ENCODE data around the gene BRCA2. TPM values are rescaled to one million over a fixed set of nuclear protein-coding genes. Genes with fewer than 3 reads are reported as not detected.
A peak's percentile ranks its signal among the peaks of the same experiment; 100 is the strongest.

The BRCA2 gene
- total and polyA plus RNA-seq, 9 of the 15 experiments (the other 6 are each of a cell fraction or from before 2014, with no cell fraction given): 4.1 to 17.3 (median 5.8) TPM

GRCh38 chr13:32315238-32316027 is at the start of gene BRCA2, which contains the start of gene ZAR1L (continued):
- TF ChIP-seq, protein P1, sequence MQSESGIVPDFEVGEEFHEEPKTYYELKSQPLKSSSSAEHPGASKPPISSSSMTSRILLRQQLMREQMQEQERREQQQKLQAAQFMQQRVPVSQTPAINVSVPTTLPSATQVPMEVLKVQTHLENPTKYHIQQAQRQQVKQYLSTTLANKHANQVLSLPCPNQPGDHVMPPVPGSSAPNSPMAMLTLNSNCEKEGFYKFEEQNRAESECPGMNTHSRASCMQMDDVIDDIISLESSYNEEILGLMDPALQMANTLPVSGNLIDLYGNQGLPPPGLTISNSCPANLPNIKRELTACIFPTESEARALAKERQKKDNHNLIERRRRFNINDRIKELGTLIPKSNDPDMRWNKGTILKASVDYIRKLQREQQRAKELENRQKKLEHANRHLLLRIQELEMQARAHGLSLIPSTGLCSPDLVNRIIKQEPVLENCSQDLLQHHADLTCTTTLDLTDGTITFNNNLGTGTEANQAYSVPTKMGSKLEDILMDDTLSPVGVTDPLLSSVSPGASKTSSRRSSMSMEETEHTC (IDR thresholded peaks at IDR 0.05): peak; percentile 47; the same call in 1 of the 2 replicates
- TF ChIP-seq TFAM (CRISPR knock-in tag; conservative IDR thresholded peaks at IDR 0.05) (no peak), ZNF232 (CRISPR knock-in tag; IDR thresholded peaks at IDR 0.05) (no peak), BRD9 (IDR thresholded peaks at IDR 0.05; ENCODE audit: low read depth, partially characterized antibody) (no peak), TEAD1 (CRISPR knock-in tag; IDR thresholded peaks at IDR 0.05) (0 out of 4 replicates have a peak, but pooled peaks of 1 of the 2 experiments have one; percentile 24), ZNF263 (CRISPR knock-in tag; IDR thresholded peaks at IDR 0.05; ENCODE audit: borderline replicate concordance) (no peak), MEF2D (tag; conservative IDR thresholded peaks at IDR 0.05; ENCODE audit: low read depth) (no peak), E2F4 (CRISPR knock-in tag; IDR thresholded peaks at IDR 0.05; ENCODE audit: low read depth) (peak; percentile 92; the same call in 1 of the 2 replicates), JUNB (CRISPR knock-in tag; conservative IDR thresholded peaks at IDR 0.05) (no peak), VEZF1 (CRISPR knock-in tag; IDR thresholded peaks at IDR 0.05) (no peak), ZNF507 (tag; conservative IDR thresholded peaks at IDR 0.05) (no peak), GABPB1 (CRISPR knock-in tag; IDR thresholded peaks at IDR 0.05) (peak; percentile 75), SMC3 (conservative IDR thresholded peaks at IDR 0.05; ENCODE audit: insufficient read depth, low read depth, low read length) (no peak), TBP (optimal IDR thresholded peaks at IDR 0.05; ENCODE audit: low read depth, low read length) (peak; percentile 68), ZNF717 (CRISPR knock-in tag; IDR thresholded peaks at IDR 0.05) (no peak)
- TF ChIP-seq, protein P2, sequence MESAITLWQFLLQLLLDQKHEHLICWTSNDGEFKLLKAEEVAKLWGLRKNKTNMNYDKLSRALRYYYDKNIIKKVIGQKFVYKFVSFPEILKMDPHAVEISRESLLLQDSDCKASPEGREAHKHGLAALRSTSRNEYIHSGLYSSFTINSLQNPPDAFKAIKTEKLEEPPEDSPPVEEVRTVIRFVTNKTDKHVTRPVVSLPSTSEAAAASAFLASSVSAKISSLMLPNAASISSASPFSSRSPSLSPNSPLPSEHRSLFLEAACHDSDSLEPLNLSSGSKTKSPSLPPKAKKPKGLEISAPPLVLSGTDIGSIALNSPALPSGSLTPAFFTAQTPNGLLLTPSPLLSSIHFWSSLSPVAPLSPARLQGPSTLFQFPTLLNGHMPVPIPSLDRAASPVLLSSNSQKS (CRISPR knock-in tag; IDR thresholded peaks at IDR 0.05): no peak
- TF ChIP-seq, protein P3, sequence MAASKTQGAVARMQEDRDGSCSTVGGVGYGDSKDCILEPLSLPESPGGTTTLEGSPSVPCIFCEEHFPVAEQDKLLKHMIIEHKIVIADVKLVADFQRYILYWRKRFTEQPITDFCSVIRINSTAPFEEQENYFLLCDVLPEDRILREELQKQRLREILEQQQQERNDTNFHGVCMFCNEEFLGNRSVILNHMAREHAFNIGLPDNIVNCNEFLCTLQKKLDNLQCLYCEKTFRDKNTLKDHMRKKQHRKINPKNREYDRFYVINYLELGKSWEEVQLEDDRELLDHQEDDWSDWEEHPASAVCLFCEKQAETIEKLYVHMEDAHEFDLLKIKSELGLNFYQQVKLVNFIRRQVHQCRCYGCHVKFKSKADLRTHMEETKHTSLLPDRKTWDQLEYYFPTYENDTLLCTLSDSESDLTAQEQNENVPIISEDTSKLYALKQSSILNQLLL (CRISPR knock-in tag; IDR thresholded peaks at IDR 0.05; ENCODE audit: borderline replicate concordance): no peak
- TF ChIP-seq, protein P4, sequence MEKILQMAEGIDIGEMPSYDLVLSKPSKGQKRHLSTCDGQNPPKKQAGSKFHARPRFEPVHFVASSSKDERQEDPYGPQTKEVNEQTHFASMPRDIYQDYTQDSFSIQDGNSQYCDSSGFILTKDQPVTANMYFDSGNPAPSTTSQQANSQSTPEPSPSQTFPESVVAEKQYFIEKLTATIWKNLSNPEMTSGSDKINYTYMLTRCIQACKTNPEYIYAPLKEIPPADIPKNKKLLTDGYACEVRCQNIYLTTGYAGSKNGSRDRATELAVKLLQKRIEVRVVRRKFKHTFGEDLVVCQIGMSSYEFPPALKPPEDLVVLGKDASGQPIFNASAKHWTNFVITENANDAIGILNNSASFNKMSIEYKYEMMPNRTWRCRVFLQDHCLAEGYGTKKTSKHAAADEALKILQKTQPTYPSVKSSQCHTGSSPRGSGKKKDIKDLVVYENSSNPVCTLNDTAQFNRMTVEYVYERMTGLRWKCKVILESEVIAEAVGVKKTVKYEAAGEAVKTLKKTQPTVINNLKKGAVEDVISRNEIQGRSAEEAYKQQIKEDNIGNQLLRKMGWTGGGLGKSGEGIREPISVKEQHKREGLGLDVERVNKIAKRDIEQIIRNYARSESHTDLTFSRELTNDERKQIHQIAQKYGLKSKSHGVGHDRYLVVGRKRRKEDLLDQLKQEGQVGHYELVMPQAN (IDR thresholded peaks at IDR 0.05; ENCODE audit: borderline replicate concordance): peak; percentile 70; the same call in 1 of the 2 replicates
